Mucosa of rectum (tissue), 2 donors: ENCODE results near the gene IER5.
A peak's percentile ranks its signal among the peaks of the same experiment; 100 is the strongest.
"Not testable (repeated sequence)": the region's sequence is repeated elsewhere in the genome, so short reads cannot be mapped to it uniquely, and the experiment has no call there.

Source experiments
- H3K27ac ChIP-seq, 2 donors: one replicate each; pipeline ENCODE4 v1.7.0; 2013; ENCODE audit warnings: inconsistent platforms in 2 of 2, low read depth in 2 of 2, low read length in 2 of 2
- H3K27me3 ChIP-seq, 2 donors: one replicate each; pipeline ENCODE4 v1.7.0; 2013; ENCODE audit warnings: low read length in 2 of 2; ENCODE audit not compliant: control insufficient read depth in 2 of 2, insufficient read depth in 2 of 2
- H3K36me3 ChIP-seq, 2 donors: one replicate each; pipeline ENCODE4 v1.7.0; 2013; ENCODE audit warnings: low read length in 2 of 2; ENCODE audit not compliant: control insufficient read depth in 2 of 2, insufficient read depth in 2 of 2
- H3K4me1 ChIP-seq, 2 donors: one replicate each; pipeline ENCODE4 v1.7.0; 2013; ENCODE audit warnings: low read length in 2 of 2, mild to moderate bottlenecking in 1 of 2; ENCODE audit not compliant: control insufficient read depth in 2 of 2, insufficient read depth in 2 of 2
- H3K4me3 ChIP-seq, 2 donors: one replicate each; pipeline ENCODE4 v1.7.0; 2013; ENCODE audit warnings: low read length in 2 of 2
- H3K9ac ChIP-seq, 2 donors: one replicate each; pipeline ENCODE4 v1.7.0; 2013; ENCODE audit warnings: low read length in 2 of 2, low read depth in 1 of 2, mild to moderate bottlenecking in 1 of 2
- H3K9me3 ChIP-seq, 2 donors: one replicate each; pipeline ENCODE4 v1.7.0; 2013; ENCODE audit warnings: low read length in 2 of 2; ENCODE audit not compliant: control insufficient read depth in 2 of 2
- donor health status: healthy.
- donor health status: Normal muscosa, but diverticular disease.

Gene IER5

DNA sequence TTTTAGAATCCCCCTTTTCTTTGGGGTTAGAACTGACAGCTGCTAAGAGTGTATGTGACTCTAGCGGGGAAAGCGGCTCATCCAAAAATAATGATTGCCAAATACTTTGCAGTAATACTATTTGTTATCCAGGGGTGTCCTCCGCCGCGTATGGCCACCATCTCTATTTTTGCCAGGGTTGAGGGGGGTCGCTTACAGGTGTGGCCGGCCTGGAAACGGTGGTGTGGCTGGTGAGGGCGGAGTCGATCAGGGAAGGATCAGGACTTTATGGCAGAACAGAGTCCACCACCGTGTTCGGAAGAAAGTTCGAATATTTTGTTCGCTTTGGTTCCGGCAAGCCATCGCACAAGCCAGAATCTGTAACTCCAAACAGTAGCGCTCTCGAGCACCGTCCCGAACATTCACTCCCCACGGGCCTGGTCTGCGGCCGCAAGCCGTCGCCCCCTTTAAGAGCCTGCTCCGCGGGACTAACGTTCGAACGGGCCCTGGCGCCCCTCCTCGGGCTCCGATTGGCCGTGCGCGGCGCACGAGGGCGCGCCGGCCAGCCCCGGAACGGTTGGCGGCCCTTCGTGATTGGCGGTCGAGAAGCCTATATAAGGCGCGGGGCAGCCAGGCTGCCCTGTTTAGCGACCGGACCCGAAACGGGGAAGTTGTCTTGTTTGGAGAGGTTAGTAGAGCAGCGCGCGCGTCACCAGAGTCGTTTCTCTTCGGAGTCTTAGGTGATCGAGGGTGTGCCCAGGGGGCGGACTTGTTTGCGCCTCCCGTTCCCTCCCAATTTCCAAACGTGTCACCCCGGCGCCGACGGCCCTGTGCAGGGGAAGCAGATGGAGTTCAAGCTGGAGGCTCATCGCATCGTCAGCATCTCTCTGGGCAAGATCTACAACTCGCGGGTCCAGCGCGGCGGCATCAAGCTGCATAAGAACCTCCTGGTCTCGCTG is at the start of gene IER5:
IER5 (plus strand) TSS at position 622 of the 938 bp plus-strand sequence; CDS start at position 825, 203 bp downstream.
- Histone ChIP-seq H3K9ac (peak within 1 kb of the TSS; percentile 96), H3K4me3 (peak within 1 kb of the TSS; percentile 91 to 98), H3K4me1 (peaks cover 6 to 24% of the 10 kb centered on the region in 2 donors), H3K27me3 (no peaks in the 10 kb centered on the region), H3K9me3 (no peaks in the 10 kb centered on the region), H3K27ac (peak within 1 kb of the TSS; percentile 96), H3K36me3 (peaks cover 0 to 2% of the 10 kb centered on the region in 2 donors)

DNA sequence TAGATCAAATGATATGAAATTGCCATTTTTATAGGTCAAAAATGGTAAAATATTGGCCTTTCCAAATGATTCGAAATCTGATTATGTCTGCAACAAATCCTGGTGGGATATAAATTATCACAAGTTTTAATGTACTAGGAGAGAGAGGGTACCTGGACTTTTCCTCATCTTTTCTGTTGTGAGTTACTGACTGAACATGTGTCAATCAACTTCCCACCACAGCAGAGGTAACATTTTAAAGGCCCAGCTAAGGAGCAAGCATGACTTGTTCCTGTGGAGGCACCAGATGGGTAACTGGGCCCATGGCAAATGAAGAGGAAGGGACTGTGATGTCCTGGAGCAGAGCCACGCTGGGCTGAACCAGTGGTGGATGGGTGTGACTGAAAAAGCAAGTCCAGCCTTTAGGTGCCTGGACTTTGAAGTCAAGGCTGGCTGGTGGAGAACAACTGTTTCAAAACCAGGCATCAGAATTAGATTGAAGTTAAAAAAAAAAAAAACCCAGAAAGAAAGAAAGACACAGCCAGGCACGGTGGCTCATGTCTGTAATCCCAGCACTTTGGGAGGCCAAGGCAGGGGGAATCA is 48.1 kb upstream of the IER5 start:
- no peaks in the 10 kb centered on the region for H3K36me3 ChIP-seq
- H3K9ac ChIP-seq, result no peak overlapping the region
- H3K4me3 ChIP-seq, result no peak overlapping the region
- H3K9me3 ChIP-seq, result no peaks in the 10 kb centered on the region
- no peak overlapping the region for H3K27ac ChIP-seq
- H3K27me3 ChIP-seq, result no peaks in the 10 kb centered on the region
- H3K4me1 ChIP-seq, result peaks cover 13 to 19% of the 10 kb centered on the region in 2 donors

DNA sequence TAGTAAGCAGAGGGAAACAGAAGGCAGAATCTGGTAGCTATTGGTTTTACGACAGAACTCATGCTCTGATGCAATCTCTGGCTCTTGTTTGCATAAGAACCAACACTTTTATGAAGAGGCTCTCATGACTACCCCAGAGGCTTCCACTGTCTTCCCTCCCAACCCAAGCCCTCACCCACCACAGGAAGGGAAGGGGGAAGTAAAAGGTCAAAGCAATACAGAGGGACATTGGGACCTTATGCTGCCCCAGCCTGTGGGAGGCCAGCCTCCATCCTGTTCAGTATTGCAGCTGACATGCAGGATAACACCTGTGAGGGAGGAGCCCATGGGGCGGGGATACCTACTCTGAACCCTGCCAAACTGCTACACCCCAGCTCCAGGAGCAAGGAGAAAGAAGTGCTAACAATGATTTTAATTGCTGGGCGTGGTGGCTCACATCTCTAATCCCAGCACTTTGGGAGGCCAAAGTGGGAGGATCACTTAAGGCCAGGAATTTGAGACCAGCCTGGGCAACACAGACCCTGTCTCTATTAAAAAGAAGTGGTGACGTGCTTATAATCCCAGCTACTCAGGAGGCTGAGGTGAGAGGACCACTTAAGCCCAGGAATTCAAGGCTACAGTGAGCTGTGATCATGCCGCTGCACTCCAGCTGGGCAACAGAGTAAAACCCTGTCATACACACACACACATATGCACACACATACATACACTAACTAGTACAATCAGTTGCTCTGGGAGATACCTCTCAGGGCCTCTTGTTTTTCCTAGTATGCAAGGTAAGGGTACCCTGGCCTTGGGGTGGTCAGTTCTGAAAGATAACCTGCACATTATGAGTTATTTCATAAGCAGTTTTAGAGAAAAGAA is 45.2 kb upstream of the IER5 start:
- Histone ChIP-seq H3K27ac (peak overlapping the region; percentile 40 to 68), H3K4me1 (peaks cover 13 to 19% of the 10 kb centered on the region in 2 donors), H3K9me3 (no peaks in the 10 kb centered on the region), H3K9ac (no peak overlapping the region), H3K4me3 (no peak overlapping the region), H3K27me3 (no peaks in the 10 kb centered on the region), H3K36me3 (no peaks in the 10 kb centered on the region)

DNA sequence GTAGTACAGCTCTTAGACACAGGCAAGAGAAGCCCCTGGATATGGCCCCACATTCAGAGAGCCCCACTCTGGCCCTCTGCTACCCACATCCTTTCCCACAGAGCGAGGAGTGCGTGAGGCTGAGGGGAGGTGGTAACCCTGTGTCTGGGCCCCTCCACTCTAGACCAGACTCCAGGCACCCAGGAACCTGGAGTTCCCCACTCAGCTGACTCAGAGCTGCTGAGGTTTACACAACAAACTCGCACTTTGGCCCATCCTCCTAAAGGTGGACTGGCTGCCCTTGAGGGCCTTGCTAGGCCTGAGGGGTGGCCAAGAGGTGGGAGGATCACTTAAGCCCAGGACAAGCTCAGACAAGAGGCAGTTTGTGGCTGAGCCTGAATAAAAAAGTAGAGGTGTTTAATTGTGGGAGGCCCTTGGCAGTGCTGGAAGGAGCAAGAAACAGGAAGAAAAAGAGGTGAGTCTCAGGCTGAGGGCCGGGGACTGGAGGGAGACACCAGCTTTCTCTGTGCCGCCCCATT is 44.0 kb upstream of the IER5 start:
- Histone ChIP-seq H3K9ac (no peak overlapping the region), H3K9me3 (no peaks in the 10 kb centered on the region), H3K4me3 (no peak overlapping the region), H3K4me1 (peaks cover 13 to 19% of the 10 kb centered on the region in 2 donors), H3K27me3 (no peaks in the 10 kb centered on the region), H3K27ac (peak overlapping the region in 1 of 2 donors; percentile 14), H3K36me3 (no peaks in the 10 kb centered on the region)

DNA sequence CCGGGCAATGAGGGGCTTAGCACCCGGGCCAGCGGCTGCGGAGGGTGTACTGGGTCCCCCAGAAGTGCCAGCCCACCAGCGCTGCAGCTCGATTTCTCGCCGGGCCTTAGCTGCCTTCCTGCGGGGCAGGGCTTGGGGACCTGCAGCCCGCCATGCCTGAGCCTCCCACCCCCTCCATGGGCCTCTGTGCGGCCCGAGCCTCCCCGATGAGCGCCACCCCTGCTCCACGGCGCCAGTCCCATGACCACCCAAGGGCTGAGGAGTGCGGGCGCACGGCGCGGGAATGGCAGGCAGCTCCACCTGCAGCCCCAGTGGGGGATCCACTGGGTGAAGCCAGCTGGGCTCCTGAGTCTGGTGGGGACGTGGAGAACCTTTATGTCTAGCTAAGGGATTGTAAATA is 42.6 kb upstream of the IER5 start:
- not testable (repeated sequence) for H3K4me3 ChIP-seq, H3K9me3 ChIP-seq, H3K27me3 ChIP-seq, H3K9ac ChIP-seq, H3K36me3 ChIP-seq, H3K27ac ChIP-seq
- H3K4me1 ChIP-seq, result peaks cover 13 to 19% of the 10 kb centered on the region in 2 donors

DNA sequence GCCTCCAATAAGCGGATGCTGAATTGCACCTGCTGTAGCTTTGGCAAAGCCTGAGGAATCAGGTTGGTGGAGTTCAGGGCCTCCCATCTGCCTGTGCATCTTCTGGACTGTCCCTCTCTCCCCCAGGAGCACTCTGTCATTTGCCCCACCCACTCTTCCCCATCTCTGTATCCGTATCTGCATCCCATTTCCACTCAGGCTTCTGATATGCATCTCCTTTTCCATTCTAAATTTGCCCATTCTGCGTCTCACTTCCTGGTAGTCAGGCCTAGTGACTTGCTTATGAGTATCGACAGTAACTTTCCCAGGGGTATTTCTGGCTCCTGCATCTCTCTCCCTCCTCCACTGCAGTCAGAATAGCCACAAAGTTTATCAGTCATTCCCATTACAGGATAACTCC is 39.1 kb upstream of the IER5 start:
- Histone ChIP-seq H3K36me3 (no peaks in the 10 kb centered on the region), H3K27ac (no peak overlapping the region)

DNA sequence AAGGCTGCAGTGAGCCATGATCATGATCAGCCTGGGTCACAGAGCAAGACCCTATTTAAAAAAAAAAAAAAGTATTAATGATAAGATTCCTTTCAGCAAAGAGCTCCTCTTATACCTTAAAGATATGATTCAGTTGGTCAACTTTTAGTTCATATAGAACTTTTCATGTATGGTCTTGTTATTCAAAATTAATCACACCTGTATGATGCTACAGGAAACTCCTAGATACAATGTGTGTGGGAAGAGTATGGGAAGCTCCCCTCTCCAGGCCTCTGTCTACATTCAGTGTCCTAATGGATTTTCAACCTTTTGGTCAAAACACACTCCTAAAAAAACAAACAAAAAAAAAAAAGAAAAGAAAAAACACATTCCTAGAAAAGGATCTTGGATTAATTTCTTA is 37.6 kb upstream of the IER5 start:
- Histone ChIP-seq H3K9ac (no peak overlapping the region), H3K36me3 (no peaks in the 10 kb centered on the region), H3K4me3 (no peak overlapping the region), H3K27me3 (no peaks in the 10 kb centered on the region), H3K9me3 (no peaks in the 10 kb centered on the region), H3K27ac (no peak overlapping the region), H3K4me1 (no peaks in the 10 kb centered on the region)

More for the DNA sequence above, 39.1 kb upstream of the IER5 start:
- H3K4me1 ChIP-seq, result peaks cover 3 to 4% of the 10 kb centered on the region in 2 donors
- no peaks in the 10 kb centered on the region for H3K27me3 ChIP-seq
- H3K9me3 ChIP-seq, result no peaks in the 10 kb centered on the region
- H3K4me3 ChIP-seq, result no peak overlapping the region
- no peak overlapping the region for H3K9ac ChIP-seq

DNA sequence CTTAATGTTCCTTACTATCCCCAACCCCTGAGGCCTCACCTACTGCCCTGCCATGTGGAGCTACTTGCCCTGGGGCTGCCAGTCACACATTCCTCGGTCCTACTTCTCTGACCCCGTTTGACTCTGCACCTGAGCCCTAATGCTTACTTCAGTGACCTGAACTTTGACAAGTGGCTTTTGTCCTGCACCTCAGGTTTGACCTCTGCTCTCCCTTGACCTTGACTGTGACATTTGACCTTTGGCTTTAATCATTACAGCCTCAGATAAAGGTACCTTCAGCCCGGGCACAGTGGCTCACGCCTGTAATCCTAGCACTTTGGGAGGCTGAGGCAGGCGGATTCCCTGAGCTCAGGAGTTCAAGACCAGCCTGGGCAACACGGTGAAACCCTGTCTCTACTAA is 31.9 kb upstream of the IER5 start:
- no peaks in the 10 kb centered on the region for H3K4me1 ChIP-seq
- H3K27me3 ChIP-seq, result no peaks in the 10 kb centered on the region
- H3K9ac ChIP-seq, result no peak overlapping the region
- no peak overlapping the region for H3K27ac ChIP-seq
- H3K9me3 ChIP-seq, result peaks cover 2 to 3% of the 10 kb centered on the region in 2 donors
- H3K36me3 ChIP-seq, result no peaks in the 10 kb centered on the region
- H3K4me3 ChIP-seq, result no peak overlapping the region

DNA sequence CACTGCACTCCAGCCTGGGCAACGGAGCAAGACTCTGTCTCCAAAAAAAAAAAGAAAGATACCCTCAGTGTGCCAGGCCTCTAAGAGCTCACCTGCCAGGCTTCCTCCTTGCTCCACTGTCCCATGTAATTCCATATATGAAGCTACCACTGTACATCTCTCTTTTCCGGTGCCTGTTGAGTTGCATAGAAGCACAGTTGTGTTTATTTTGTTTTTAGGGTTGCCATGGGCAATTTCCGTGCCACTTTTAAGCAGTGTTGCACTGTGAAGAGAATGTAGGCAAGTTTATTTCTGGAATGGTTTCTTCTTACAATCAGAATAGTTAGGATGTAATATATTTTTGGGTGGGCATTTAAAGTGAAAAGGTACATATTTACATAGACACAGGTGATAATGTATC is 31.4 kb upstream of the IER5 start:
- no peaks in the 10 kb centered on the region for H3K27me3 ChIP-seq
- H3K36me3 ChIP-seq, result no peaks in the 10 kb centered on the region
- no peaks in the 10 kb centered on the region for H3K4me1 ChIP-seq
- peaks cover 2 to 3% of the 10 kb centered on the region in 2 donors for H3K9me3 ChIP-seq
- no peak overlapping the region for H3K4me3 ChIP-seq
- H3K27ac ChIP-seq, result no peak overlapping the region
- H3K9ac ChIP-seq, result no peak overlapping the region
